C4-2B (cell line): Measurements from ENCODE around the gene NRG3.

Experiments
- CTCF ChIP-seq: fragments of 450-650 bp; conservative IDR thresholded peaks from 2 replicates; pipeline ENCODE4 v1.5.1; 2017; ENCODE audit warnings: mild to moderate bottlenecking
- ZFX ChIP-seq: fragments of 450-650 bp; IDR thresholded peaks from 2 replicates; pipeline ENCODE4 v1.6.1; 2017

- TF ChIP-seq CTCF (no peak), ZFX (no peak)
Observed at GRCh38 chr10:81889181-81889769, 14.3 kb downstream of the NRG3 start.
